ENCODE results near the gene CD248.

CD248 gene

DNA sequence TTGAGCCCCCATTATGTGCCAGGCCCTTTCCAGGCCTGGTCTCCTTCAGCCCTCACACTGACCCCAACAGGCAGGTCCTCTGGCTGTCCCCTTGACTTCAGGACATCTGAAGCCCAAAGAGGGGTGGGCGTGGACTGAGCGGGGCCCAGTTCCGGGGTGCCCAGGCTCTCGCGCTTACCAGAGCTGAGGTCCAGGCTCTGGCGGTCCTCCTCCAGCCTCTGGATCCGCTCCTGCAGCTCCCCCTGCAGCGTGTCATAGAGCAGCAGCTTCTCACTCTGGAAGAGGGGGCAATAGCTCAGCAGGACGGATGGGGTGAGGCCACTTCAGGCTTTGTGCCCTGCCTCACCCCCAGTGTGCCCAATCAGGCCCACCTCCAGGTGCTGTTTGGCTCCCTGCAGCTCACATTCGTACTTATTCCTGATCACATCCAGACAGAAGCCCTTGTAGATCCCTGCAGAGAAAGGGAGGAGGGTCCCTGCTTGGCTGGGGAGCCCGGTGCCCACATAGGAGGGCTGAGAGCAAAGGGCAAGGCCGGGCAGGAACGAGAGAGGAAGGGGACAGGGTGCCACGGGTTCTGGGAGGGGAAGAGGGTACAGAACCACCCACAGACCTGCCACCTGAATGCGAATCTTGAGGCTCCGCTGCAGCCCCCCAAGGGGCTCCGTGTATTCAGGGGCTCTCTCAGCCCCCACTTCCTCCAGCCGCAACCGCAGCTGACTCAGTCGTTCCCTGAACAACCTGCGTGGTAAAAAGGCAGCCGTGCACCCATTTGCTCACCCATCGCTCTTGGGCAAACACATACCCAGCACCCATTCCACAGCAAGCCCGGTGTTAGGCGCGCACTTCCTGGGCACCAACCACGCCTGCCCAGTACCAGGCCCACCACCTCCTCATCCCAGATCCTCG, 24.0 kb upstream of the CD248 start:
- DNase-seq, result no peak

DNA sequence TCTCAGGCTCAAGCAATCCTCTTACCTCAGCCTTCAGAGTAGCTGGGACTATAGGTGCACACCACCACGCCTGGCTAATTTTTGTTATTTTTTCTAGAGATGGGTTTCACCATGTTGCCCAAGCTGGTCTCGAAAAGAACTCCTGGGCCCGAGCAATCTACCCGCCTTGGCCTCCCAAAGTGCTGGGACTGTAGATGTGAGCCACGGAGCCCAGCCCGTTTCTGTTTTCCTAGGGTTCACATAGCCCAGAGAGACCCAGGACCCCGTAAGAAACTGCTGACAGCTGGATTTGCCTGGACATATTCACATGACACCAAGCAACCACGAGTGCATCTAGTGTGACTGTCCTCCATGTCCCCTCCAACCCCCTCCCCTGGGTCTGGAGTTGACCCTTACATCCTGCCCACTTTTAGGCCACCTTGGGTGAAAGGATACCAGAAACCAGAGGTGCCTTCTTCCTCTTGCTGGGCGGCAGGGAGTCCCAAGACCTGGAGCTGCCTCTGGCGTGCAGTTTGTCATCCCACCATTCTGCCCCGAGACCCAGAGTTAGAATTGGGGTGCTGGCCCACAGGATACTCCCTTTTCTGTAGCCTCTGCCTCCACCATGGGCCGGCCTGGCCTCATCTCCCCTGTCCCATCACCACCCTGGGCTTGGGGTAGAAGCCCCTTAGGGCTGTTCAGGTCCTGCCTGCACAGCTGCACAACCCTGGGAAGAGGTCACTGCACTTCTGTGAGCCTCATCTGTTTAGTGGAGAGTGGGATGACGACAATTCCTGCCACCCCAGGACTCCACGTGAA, 23.0 kb upstream of the CD248 start:
- DNase-seq, result no peak

DNA sequence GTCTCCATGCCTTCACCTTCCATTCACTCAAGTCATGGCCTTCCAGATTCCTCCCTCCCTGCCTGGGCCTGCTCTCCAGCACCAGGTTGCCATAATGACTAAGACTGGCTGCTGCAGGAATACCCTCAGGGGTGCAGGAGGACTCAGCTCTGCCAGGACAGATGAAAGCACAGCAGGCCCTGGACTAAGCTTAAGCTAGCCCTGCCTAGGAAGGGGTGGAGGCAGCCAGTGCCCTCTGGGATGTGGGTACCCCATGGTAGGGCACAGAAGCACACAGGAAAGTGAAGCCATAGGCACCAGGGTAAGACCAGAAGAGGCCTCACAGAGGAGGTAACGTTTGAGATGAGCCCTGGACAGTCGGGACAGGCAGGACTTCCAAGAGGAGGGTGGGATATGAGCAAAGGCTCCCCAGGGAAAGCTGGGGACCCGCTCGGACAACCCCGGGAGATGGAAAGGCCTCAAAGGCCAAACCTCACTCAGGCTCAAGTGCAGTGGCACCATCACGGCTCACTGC, 22.4 kb upstream of the CD248 start:
- DNase-seq, result no peak

DNA sequence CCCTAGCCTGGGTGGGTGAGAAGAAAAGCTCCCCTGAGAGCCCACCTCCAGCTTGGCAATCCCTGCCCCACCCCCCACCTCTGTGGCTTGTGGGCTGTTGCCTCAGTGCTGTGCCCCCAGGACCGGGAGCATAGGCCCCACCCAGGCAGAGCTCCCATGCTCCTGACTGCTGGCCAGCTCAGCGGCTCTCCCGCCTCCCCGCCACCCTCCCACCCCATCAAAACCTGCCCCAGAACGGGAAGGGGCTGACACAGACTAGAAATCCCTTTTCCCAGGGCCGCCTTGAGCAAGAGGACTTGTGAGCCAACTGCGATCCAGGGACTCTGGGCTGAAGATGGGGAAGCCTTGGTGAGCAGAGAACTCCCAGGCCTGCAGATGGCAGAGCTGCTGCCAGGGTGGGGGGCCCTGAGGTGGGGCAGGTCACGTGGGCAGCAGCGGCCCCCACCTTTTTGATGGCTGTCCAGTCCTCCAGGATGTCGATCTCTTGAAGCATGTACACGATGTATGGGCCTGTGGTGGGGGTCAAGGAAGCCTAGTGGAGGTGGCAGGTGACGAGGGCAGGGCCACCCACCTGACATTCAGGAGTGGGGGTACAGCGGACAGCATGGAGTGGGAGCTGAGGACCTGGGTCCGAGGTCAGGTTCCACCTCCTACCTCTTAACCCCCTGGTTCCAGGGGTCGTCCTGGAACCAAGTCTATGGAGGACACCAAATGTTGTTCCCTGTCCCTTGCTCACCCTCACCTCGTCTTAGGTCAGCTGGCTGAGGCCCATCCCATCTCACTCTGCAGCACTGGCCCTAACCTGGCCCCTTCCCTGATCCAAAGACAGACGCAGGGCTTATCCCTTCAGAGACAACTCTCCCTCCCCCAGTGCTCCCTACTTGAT, 21.7 kb upstream of the CD248 start:
- no peak for DNase-seq

DNA sequence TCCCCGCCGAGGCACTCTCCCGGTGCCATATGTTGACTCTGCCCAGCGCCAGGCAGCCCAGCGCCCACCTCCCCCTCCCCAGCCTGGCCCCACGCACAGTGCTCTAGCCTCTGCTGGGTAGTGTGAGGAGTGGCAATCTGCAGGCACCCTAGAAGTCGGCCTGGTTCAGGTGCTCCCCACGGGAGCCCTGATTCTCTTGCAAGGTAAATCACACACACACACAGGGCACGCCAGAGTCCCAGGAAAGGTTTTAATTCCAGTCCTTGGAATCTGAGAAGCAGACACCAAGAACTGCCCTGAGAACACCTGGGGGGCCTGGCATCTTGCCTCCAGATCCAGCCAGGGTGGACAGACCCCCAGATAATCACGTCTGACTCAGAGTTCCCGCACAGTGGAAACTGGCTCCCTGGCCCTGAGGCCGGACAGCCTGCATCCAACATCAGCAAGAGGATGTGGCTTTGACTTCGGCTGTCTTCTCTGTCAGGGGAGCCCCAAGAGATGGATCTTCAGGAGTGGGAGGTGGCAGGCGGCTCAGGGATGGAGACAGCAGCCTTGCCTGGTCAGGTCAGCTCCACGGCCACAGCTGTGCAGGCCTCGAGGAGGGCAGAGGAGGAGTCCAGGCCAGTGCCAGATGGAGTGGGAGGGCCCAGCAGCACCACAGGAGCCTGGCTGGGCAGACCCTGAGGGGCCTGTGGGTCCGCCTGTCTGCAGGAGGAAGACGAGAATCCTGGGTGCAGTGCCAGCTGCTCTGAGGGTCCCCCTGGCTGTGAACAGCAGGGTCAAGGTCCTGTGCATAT, 20.5 kb upstream of the CD248 start:
- no peak for DNase-seq

DNA sequence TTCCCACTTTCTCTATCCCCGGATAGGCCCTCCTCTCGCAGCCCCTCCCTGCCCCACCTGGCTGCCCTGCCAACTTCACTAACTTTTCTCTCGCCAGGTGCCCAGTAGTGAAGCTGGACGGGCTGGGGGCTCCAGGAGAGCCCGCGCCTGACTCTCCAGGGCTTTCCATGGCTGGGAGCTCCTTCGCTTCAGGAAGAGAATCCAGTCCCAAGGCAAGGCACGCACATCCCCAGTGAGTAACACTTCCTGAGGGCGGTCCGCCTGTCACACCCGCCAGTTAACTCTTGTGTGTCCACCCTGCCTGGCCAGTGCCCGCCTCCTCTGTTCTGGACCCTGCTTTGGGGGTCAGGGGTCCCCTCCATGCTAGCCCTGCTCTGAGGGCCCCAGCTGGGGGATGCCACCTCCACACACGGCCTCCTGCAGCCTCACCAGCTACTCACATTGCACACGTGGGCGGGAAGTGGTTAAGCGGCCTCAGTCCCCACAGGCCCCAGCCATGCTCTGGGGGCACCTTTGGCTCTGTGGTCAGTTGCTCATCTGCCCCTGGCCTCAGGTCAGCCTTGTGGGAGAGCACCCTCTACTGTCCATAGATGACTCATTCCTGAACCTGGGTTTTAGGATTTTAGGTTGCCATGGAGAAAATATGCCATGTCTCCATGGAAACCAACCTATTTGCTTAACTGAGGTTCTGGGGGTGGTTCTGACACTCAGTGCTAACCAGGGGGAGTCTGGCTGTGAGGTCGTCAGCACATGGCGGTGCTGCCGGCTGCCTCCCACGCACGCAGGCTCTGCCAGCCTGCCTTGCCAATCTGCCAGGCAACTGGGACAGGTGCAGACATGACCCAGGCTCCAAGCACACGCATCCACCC, 19.6 kb upstream of the CD248 start, which contains the start of gene RIN1:
Gene RIN1 (minus strand): TSS at position 201 of the 869 bp plus-strand sequence. CDS start 32 bp downstream, at position 169.
- DNase-seq, result peak; percentile 19

DNA sequence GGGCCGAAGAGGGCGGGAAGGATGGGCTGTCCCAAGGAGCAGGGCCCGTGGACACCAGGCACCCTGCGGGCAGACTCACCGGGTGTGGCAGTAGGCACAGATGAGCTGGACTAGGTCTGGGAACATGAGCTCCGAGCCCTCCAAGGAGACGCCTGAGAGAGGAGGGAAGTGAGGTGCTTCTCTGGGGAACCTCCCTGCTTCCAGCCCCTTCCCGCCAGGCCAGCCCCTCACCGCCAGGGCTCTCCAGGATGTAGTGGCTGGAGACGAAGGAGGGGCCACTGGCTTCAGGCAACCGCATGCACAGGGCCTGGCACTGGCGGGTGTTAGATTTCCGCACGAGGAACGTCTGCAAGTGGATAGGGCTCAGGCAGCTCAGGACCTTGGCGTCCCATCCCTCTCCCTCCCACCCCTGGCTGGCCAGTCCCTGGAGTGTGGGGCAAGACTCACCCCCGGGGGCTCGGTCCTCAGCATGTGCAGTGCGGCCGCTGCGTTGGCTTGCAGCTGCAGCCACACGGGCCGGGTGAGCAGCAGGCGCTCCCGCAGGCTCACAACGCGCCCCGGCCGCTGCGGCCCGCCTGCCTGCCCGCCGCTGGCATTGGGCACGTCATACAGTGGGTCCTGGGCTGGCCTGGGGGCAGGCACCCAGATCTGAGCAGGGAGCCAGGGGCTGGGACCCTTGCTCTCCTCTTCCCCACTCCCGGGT, 18.8 kb upstream of the CD248 start:
- DNase-seq, result no peak

DNA sequence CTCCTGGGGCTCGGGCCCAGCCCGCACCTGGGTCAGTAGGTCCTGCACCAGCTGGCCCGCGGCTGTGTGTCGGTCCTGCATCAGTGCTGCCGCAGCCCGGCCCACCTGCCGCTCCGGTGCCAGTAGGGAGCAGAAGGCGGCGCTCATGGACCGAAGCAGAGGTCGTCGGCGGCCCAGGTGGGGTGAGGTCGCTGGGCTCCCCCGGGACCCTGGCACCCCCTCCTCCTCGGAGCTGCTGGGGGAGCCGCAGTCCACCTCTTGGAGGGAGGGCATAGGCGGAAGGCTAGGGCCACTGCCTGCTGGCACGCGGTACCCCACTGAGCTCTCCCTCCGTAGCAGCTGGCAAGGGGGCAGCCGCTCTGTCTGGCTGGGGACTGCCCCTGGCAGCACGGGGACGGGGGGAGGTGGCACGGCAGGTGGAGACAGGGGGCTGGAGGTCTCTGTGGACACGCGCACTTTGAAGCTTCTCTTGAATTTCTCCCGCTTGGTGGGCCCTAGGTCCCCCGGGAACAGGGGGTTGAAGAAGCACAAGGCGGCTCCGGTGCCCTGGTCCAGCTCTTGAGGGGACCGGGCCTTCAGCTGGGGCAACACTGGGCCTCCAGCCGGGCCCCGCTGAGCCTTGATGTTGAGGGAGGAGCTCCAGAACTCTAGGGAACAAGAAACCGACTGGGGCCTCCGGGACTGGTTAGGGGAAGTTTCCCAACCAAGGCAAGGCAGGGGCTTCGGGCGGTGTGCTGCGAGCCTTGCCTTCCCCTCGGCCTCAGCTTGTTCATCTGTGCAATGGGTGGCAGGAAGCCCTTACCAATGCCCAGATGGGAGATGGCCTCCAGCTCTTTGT, 18.0 kb upstream of the CD248 start:
- no peak for DNase-seq

DNA sequence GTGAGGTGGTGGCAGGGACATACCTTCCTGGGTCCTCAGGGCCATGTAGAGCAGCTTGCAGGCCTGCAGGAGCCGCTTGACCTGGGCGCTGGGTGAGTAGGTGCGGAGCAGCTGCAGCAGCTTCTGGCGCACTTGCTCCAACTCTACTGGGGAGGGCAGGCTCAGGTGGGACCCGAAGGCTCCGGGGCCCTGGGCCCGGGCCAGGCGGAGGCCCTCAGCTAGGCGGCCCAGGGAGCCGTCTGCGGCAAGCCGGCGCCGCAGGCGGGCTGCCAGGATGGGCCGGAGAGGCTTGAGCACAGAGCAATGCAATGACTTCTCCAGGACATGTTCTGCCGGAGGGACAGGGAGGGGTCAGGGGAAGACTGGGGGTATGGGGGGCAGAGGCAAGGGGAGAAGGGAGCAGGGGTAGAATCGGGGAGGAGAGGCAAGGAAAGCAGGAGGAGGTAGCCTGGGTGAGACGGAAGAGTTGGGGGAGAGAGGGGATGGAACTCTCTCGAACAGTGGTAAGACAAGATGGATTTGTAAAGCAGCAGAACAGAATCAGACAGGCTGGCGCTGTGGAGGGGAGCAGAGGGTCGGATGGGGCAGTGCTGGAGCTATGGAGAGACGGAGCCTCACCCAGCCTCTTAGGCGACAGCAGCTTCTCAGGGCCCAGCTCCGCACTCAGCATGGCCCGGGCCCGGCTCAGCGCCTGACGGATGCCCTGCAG, 17.2 kb upstream of the CD248 start:
- no peak for DNase-seq

DNA sequence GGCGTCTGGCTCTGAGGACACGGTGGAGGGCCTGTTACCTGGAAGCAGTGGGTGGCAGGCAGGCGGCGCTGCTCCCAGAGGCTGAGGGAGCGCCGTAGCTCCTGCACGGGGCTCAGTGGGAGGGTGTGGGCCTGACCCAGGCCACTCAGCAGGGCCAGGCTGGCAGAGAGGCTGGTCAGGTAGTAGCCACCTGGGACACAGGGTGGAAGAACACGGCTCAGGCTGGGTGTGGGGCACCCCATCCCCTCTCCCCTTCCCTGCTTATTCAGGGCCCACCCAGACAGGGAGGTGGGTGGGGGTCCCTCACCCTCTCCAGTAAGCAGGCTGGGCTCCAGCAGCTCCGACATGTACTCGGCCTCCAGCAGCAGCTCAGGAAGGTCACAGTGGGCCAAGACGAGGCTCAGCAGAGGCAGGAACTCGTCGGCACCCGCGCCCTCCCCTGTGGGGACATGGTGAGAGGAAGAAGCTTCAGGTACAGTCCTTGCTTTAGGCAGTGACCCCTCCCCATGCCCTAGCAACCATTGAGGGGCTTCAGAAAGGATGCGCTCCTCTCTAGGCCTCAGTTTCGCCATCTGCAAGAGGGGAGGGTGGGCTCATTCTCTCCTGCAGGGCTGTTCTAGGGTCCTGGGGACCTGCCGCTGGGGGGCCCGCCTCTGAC, 16.5 kb upstream of the CD248 start:
- no peak for DNase-seq

DNA sequence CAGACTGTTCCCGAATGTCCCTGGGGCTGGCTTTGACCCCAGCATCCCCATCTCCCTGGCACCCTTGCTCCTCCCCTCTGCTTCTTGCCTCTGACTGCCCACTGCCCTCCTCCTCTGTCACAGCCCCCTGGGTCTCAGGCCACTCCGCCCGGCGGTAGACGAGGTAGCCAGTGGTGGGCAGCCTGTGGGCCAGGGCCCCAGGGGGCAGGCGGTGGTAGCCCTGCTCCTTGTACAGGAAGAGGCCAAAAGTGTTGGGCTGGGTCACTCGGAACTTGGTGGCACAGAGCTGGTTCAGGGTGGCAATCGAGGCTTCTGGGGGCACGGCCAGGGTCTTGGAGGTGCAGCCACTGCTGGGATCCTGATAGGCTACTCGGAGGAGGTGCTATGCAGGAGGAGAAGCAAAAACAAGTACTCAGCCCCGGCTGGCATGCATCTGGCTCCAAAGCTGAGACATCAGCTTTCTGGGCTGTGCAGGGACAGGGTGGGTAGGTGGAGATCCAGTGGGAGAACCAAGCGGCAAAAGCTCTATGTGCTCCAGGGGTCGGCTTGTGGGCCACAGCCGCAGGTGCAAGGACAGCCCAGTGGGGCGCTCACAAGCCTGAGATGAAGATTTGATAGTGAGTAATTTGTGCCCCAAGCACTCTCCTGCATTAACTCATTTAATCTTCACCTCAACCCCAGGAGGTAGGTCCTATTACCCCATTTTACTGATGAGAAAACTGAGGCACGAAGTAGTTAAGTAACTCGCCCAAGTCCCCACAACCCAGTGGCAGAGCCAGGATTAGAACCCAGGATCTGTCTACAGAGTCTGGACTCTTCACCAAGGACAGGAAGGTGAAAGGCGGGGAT, 15.8 kb upstream of the CD248 start:
- DNase-seq, result no peak

DNA sequence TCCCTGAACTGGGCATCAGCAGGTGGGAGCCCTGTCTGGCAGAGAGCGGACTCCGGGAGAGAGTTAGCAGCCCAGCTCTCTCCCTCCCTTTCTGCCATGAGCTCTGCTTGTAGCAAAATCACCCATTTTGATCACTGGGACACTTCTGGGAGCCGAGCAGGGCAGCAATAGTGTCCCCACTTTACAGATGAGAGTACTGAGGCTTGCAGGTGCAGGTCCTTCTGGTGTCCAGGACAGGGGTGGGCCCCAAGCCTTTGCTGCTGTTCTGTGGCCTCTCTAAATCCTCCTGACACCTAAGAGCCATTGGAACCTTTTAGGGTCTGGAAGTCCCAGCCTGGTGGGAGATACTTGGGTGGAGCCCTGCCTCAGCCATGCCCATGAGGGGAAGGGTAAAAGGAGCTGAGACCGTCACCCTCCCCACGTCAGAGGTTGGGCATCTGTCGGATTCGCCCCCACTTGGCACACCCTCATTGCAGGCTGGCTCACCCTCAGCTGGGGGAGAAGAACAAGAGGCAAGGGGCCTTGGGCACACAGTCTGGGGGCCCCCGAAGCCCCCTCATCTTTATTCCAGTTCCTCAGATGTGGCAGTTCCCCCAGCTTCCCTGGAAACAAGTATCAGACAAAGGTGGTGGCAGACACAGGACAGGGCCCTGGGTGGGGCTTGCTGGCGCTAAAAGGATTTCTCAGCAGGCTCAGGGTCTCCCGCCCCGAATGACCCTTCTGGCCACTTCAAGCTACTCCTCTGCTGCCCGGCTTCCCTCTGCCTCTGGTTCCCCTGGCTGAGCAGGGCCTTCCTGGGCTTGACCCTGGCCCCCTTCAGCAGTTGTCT, 14.9 kb upstream of the CD248 start:
- DNase-seq, result no peak

DNA sequence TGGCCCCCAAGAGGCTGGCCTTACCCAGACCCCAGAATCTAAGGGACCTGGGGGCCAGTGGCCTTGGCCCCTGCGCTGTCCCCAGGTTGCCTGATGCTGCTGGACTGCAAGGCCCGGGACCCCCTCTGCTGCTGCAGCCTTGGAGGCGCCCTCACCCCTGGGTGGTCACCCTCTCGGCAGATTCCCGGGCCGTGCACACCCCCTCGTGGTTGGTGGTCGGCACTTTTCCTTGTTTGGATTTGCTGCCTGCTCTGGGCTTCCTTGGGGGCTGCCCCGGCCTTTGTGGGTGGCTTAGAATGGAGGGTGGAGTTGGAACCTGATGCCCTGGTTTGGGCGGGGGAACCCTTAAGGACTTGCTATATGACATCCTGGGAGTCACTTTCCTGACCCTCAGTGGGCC, 14.1 kb upstream of the CD248 start:
- DNase-seq, result no peak

DNA sequence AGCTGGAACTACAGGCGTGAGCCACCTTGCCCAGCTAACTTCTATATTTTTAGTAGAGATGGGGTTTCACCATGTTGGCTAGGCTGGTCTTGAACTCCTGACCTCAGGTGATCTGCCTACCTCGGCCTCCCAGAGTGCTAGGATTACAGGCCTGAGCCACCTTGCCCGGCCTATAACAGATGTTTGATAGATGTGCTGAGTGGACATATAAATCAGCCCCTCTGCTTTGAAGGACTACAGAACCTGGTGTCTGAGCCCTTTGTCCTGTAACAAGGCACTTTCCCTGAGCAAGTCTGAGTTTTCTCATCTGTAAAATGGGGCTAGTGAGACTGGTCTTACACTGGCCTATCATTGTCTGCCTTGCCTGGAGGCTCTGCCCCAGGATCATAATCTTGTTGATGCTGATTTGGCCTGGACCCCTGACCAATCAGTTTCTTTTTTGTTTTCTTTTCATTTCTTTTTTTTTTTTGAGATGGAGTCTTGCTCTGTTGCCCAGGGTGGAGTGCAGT, 12.4 kb upstream of the CD248 start:
- DNase-seq, result no peak

DNA sequence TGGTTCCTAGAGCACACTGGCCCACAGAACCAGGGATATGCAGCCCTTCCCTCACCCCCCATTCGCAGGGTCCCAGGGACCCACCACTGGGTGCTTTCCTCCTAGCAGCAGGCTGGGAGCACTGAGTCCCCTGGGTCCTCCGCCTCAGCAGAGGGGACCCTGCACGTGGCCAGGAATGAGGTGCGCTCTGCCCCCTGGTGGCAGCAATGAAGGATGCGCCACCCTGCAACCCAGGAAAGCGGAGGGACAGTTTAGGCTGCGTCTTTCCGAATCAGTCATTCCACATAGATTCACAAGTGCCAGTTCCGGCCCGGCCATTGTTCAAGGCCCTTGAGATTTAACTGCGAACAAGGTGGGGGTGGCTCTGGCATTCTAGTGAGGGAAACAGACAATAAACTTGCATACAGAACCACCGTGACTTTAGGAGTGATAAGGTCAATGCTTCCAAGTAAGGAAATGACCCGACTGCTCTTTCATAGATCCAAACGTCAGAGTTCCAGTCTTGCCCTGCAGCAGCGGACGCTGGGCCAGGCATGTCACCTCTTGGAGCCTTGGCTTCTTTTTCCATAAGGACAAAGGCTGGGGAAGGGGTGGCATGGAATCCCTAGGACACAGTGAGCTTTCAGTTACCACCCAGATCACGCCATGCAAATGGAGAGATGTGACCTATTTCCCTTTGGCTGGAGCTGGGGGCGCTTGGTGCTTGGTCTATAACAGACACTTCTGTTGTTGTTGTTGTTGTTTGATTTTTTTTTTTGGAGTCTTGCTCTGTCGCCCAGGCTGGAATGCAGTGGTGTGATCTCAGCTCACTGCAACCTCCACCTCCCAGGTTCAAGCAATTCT, 11.7 kb upstream of the CD248 start:
- peak; percentile 51 for DNase-seq
